GM21367 (cell line): ENCODE measurements around the gene GALNT15.

Experiments used
- ATAC-seq: cut with Tn5 transposase; IDR thresholded peaks from one replicate; pipeline ENCODE4 v1.9.1; 2021; ENCODE audit not compliant: unreplicated experiment

Gene GALNT15

DNA sequence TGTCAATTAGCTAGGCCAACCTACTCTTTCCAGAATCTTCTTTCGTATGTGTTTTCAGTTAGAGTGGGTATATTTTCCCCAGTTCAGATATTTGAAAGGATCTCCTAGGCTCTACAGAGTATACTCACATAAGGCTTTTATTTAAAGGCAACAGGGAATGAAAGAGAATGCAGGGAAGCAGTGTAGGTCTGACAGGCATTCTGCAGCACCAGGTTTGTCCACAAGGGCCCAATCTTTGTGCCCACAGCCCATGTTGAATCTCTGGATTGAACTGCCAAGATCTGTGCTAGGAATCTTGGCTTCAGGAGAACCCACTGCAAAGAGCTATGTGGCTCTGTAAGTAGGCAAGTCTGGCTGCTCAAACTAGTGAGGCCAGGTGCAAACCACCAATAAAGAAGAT is 24.2 kb upstream of the GALNT15 start:
- ATAC-seq: no peak

DNA sequence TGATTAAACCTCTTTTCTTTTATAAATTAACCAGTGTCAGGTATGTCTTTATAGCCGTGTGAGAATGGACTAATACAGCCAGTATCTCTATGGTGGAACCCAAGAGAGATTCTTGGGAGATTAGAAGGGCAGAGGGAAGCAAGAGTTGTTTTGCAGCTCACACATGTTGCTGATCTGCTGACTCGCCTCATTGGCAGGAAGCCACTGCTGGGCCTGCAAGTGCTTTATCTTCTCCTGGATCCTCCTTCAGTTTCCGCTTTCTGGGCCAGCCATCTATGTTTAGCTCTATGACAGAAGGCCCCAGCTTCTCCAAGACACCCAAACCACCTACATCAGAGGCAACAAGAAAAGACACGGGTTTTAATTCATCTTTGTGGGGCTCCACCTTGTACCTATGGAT is 23.4 kb upstream of the GALNT15 start:
- no peak for ATAC-seq

DNA sequence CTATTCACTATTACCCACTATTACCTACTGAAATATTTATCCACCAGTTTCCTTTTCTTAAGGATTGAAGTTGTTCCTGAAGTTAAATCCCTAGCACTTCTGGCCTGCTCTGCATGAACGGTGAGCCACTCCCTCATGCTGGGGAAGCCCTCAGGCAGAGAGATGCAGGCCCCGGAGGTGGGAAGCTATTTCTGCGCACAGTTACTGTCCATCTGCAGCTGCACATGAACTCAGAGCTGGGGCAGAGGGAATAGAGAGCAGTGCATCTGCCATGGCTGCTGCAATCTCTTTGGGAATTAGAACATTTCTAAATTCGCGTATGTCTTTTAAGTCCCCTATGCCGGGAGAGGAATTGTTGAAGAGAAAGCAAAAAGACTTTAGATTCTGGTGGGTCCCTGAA is 6.3 kb upstream of the GALNT15 start:
- ATAC-seq: no peak

DNA sequence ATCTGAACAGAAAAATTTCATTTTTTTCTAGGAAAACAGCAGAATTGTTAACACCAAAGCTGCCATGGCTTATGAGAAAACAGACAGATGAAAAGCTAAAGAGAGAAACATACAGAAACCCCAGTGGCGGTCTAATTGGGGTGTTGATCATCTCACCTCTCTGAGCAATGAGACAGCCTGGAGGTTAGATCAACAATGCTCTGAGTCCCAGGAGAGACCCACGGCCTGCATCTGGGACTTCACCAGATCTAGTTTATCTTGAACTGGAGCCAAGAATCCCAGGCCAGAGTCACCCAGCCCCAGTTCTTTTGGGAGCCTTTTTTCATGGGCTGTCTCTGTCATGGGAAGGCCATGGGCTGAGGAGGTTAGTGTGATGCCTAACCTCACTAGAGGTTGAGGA is 3.5 kb upstream of the GALNT15 start:
- no peak for ATAC-seq

DNA sequence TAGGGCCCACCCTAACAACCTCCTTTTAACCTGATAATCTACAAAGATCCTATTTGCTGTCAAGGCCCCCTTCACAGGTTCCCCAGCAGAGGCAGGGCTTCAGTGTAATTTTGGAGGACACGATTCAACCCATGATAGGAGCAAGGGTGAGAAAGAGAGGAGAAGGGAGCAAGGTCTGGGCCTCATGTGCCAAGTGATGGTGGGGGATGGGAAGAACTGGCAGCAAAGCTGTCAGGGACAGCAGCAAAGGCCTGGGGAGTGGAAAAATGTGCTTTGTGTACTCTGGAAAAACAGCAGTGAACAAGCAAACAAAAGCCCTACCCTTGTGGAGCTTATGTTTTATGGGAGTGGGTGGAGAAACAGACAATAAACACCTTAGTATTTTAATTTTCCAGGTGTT is 2.7 kb upstream of the GALNT15 start:
- ATAC-seq: no peak

DNA sequence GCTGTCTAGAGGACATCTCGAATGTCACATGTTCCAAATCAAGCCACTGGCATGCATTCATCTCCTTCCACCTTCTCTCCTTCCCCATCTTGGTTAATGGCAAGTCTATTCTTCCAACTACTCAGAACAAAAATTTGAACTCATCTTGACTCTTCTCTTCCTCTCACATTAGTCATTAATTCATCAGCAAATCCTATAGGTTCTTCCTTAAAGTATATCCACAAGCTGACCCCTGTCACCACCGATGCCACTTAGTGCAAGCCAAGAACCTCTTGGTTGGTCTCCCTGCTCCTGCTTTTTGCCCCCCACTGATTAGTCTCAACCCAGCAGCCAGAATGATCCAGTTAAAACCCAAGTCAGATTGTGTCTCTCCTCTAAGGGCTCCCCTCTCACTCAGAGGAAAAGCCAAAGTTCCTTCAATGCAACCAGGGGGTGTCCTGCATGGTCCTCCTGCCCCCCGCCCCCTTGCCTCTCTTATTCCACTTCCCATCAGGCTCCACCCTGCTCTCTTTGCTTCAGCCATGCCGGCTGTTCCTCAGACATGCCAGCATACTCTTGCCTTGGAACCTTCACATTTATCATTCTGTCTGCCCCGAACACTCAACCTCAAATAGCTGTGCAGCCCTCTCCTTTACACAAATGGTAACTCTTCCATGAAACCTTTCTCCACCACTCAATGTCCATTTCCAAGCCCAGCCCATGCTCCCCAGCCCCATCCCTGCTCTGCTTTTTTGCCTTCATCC is 1.0 kb upstream of the GALNT15 start:
- no peak for ATAC-seq

DNA sequence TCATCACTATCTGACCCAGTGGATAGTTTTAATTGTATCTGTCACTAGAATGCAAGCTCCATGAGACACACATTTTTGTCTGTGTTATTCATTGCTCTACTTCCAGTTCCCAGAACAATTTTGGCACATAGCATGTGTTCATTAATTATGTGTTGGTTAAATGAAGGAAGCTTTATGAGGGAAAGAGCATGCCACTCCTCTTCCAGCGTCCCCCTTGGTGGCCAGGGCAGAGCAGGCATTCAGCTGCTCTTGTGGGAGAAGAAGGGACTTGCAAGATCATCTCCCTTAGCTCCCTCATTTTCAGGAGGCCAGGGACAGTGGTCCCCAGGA is 489 bp upstream of the GALNT15 start:
- ATAC-seq: no peak

DNA sequence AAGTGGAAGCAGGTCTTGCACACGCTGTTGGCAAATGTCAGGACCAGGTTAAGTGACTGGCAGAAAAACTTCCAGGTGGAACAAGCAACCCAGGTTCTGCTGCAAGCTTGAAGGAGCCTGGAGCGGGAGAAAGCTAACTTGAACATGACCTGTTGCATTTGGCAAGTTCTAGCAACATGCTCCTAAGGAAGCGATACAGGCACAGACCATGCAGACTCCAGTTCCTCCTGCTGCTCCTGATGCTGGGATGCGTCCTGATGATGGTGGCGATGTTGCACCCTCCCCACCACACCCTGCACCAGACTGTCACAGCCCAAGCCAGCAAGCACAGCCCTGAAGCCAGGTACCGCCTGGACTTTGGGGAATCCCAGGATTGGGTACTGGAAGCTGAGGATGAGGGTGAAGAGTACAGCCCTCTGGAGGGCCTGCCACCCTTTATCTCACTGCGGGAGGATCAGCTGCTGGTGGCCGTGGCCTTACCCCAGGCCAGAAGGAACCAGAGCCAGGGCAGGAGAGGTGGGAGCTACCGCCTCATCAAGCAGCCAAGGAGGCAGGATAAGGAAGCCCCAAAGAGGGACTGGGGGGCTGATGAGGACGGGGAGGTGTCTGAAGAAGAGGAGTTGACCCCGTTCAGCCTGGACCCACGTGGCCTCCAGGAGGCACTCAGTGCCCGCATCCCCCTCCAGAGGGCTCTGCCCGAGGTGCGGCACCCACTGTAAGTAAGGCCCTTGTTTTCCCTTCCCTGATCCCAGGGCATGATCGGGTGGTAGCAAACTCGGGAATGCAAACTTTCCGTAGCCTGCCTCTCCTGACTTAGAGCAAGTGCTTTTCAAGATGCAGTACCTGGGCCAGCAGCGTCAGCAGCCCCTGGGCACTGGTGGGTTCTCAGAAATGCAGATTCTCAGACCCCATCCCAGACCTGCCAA is 759 bp downstream of the GALNT15 start:
- no peak for ATAC-seq

DNA sequence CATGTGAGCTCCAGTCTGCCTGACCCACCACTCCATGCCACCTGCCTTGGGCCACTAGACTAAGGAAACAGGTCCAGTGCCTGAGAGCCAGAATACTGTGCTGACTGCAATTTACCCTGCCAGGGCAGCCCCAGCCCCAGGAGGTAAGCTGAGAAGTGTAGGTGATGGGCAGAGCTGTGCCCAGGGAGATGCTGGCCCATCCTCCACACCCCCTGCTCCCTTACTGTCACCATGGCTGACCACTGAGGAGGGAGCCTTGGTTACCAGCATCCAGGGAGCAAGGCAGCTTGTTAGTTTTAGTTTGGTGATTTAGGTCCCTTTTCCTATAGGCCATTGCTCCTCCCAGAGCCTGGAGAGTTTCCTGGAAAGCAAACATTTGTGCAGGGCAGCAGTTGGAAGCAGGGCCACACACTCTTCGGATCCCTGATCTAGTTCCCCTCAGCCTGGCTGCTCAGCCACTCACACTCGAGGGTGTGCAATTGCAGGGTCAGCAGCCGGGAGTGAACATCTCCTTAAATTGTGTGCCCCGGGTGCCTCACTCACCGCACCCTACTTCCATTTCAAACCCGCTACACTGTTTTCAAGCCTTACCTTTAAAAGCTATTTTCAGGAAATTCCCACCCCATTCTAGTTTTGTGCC is 2.0 kb downstream of the GALNT15 start:
- ATAC-seq: no peak

DNA sequence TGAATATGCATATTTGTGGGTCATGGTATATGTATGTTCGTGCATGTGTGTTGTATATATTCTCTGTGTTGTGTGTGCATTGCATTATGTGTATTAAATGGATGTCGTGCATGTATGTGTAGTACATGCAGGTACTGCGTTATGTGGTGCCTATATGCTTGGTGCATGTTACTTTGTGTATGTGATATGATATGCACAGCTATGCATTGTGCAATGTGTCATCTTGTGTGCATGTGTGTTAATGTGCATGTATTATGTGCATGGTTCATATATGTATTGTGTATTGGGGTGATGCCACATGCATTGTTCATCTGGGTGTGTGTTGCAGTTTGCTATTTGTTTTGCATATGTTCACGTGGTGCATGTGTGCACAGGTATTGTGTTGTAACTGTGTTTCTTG is 2.9 kb downstream of the GALNT15 start:
- no peak for ATAC-seq

DNA sequence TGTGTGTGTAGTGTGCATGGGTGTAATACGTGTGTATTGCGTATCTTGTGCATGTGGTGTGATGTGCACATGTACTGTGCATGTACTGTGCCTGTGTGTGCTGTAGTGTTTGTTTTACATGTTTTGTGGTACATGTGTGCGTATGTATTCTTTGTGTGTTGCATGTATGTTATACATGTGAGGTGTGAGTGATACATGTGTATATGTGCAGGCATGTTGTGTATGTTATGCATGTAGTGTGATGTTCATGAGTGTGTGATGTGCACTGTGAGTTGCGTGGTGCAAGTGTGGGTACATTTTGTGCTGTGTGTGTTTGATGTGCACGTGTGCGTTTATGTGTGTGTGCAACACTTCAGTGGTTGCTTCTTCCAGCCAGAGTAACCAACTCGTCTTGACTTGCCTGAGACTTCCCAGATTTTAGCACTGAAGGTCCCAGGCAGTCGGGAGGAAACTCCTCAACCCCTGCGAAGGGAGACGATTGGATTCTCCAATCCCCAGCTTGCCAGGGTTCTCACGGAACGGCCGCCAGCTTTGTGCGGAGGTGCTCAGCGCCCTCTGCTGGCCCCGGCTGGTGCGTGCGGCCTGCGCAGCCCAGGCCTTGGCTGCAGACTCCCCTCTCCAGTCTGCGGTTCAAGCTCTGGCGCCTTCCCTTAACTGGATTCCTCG is 3.6 kb downstream of the GALNT15 start:
- ATAC-seq: peak; percentile 92

DNA sequence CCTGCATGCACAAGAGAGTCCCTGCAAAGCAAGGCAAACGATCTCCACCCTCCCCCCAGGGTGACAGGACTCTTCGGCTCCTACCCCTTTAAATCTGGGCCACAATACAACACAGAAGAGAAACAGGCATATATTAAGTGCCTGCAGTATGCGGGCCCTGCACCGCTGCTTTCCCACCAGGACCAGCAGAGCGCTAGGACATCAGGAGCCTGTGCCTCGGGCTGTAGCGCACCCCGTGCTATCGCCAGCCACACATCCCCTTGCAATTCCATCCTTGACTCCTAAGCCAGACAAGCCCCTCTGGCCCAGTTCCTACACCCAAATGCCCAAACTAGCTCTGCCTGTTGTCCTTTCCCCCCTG is 4.1 kb downstream of the GALNT15 start:
- ATAC-seq: peak; percentile 10

DNA sequence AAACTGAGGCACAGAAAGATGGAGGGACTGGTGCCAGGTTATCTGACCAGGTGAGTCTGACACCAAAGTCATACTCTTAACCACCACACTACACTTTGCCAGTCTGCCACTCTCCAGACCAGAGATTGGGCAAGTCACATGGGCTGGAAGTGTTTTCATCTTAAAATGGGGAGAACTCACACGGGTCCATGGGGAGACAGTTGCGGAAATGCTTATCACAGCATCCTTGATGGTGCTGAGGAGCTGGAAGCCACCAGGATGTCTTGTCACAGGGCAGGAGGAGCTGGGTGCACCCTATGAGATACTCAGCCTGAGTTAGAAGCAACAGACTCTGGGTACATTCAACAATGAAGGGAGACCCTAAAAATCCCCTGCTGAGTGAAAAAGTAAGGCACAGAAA is 4.8 kb downstream of the GALNT15 start:
- ATAC-seq: no peak

DNA sequence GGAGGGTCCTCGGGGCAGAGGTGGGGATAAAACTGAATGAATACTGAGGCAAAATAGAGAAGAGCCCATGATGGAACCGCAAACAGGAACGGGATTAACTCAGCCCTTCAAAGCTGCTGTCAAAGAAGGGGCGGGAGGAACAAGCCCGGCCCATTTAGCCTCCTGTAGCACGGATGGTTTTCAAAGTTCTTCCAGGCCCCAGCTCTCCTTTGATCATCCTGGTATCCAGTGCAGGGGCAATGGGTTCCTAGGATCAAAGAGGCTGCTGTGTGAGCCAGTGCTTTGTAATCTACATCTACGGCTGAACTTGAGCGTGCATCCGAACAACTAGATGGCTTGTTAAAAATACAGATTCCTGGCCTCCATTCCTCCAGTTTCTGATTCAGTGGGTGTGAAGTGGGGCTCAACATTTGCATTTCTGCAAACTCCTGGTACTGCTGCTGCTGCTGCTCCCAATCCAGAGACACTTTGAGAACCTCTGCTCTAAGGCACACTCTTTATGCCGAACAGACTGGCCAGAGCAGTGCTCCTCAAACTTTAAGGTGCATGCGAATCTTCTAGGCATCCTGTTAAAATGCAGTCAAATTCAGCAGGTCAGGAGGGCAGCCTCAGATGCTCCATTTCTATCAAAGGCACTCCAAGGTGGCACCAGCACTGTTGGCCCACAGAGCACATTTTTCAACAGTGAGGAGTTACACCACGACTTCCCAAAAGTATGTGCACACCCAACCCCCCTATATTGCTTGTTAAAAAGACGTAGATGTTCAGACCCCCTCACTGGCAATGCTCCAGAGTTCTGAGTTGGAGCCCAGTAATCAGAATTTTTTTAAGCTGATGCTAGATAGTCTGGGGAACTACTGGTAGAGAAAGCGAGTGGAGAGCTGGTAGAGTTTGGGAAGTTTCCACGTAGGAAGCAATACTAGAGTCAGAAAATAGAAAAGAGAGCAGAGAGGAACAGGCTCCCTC is 5.6 kb downstream of the GALNT15 start:
- ATAC-seq: no peak

DNA sequence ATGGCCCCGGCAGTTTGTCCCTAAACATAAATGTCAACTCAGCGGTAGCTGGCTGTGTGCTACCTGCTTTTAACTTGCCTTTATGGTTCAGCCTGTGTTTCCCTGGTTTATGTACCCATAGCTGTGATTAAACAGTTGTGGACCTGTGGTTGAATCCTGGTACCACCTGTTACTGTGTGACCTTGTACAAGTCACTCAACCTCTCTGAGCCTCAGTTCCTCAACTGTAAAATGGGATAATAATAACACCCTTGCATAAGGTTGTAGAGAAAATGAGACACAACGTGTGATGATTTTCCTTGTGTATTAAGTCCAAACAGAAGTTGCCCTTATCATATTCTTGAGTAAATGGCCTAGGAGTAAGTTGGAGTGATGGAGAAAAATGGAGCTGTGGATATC is 6.3 kb downstream of the GALNT15 start:
- ATAC-seq: no peak

DNA sequence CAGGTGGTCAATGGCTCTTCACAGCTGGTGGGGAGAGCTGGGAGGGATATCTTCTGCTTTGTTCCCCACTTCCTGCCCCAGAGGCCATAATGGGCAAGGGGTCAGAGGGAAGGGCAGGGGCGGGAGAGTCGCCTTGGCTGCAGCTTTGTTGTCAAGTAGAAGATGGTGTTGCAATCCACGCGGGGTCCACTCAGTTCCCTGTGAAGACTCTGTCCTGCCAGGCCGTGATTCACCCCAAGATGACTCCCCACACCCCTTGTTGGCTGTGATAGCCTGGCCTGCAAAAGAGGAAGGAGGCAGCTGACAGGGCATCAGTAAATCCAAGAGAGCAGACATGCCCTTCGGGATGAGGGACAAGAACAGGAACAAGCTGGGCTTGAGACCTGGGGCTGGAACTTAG is 6.9 kb downstream of the GALNT15 start:
- ATAC-seq: no peak

DNA sequence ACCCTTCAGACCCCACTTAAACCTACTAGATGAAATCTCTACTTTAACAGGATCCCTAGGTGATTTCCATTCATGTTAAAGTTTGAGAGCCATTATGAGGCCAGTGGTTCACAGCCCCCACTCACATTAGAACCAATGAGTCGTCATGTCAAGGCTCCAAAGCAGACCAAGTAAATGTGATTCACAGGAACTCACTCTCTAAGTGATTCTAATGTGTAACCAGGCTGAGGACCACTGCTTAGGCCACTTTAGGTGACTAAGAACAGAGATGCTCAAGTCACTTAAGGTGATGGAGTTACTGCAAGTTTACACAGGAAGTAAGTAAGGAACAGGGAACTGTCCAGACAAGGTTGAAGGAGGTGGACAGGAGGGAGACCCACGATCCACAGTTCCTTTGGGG is 7.7 kb downstream of the GALNT15 start:
- ATAC-seq: no peak

DNA sequence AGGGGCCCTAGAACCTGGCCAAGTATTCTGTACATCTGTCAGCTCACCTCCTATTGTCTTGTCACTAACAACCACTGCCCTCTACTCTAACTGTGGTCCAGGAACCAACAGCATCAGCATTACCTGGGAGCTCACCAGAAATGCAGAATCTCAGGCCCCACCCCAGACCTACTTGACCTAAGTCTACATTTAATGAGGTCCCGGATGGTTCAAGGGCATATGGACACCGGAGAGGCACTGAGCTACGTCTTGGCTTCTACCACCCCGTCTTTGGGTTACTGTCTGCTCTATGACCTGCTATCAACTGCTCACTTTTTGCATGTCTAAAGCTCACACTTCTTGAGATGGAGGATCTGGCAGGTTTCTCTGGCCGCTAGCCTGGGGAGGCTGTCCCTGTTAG is 8.1 kb downstream of the GALNT15 start:
- ATAC-seq: no peak

DNA sequence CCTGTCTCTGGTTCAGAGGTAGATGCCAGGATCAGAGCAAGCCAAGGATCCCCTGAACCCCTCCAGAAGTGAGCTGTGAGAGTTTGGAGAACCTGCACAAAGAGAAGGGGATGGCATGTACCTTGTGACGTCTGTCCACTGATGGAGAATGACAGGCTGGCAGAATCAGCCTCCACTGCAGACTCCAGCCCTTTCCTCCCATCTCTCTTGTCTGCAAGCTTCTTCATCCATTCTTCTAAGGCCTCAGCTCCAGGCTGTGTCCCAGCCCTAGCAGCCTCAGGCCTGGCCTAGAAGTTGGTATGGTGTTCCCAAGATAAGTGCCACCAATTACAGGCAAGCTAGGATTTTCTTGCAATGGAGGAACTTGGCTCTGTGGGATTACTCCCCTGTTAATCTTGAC is 8.6 kb downstream of the GALNT15 start:
- no peak for ATAC-seq

DNA sequence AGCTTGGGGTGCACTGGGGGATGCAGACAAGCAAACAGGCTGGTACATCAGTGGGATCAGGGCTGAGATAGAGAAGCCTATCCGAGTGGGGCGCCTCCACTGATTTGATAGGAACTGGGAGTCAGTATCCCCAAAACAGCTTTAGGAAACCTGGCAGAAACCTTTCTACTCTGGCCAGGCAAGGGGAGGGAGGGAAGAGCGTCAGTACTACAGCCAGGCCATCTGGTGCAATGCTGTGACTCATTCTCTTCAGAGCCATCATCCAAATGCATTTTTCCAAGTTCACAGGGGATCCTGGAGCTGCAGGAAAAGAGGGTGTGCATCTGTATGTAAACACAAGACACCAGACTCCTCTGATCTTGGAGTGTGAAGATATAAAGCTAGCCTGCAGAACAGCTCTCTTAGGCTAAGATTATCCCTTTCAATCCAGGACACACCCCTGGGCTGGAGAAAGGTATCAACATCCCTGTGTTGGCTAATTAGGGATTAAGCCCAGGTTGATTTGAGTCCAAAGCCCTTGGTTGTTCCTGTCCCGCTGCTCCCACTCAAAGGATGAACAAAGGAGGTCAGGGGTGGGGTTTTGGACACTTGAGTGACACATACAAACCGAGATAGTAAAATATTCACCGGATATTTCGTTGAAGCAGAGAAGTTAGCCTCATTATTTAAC is 9.3 kb downstream of the GALNT15 start:
- no peak for ATAC-seq
